HFFc6 (cell line): Measurements from ENCODE around the gene RNASEH2C. TPM values are rescaled to one million over a fixed set of nuclear protein-coding genes. Genes with fewer than 3 reads are reported as not detected.
A peak's percentile ranks its signal among the peaks of the same experiment; 100 is the strongest.
"Not testable (repeated sequence)": the region's sequence is repeated elsewhere in the genome, so short reads cannot be mapped to it uniquely, and the experiment has no call there.

Source experiments
- DNase-seq: peaks from one replicate; pipeline ENCODE4 v3.0.0-alpha.2; 2018
- H3K27ac Mint-ChIP-seq: 2 replicates; pipeline ENCODE4 v1.8.0; 2020; ENCODE audit warnings: mild to moderate bottlenecking, mixed read lengths
- H3K27me3 Mint-ChIP-seq: 2 replicates; pipeline ENCODE4 v1.8.0; 2021; ENCODE audit warnings: mild to moderate bottlenecking, moderate library complexity, mixed read lengths; ENCODE audit not compliant: insufficient read depth
- H3K36me3 Mint-ChIP-seq: 2 replicates; pipeline ENCODE4 v1.8.0; 2021; ENCODE audit warnings: low read depth, mixed read lengths
- H3K4me1 Mint-ChIP-seq: 2 replicates; pipeline ENCODE4 v1.8.0; 2020; ENCODE audit warnings: low read depth, mixed read lengths
- H3K4me3 Mint-ChIP-seq: 2 replicates; pipeline ENCODE4 v1.8.0; 2020; ENCODE audit warnings: mild to moderate bottlenecking, moderate library complexity, mixed read lengths
- H3K9me3 Mint-ChIP-seq: 2 replicates; pipeline ENCODE4 v1.8.0; 2020; ENCODE audit warnings: mild to moderate bottlenecking, mixed read lengths
- total RNA-seq, 6 experiments: library from RNA; stranded (reverse); fragmentation: NEBNext Ultra II Directional; extraction: Animal tissue kit (Norgen Biotek cat#: 25700); gene quantifications; 2 replicates in 1 of 6; 3 replicates in 5 of 6; pipeline ENCODE4 v1.2.3, GENCODE V29; 2021
- TF ChIP-seq, protein P1 (sequence below): fragments of 200-600 bp; sonication (generic); IDR thresholded peaks from 2 replicates; pipeline ENCODE4 v1.5.0; 2021; ENCODE audit warnings: antibody characterized with exemption, mild to moderate bottlenecking

RNASEH2C gene
- total RNA-seq, 6 experiments from 2014 or later = 54.0 to 85.6 (median 61.4) TPM

- TF ChIP-seq, protein P1, sequence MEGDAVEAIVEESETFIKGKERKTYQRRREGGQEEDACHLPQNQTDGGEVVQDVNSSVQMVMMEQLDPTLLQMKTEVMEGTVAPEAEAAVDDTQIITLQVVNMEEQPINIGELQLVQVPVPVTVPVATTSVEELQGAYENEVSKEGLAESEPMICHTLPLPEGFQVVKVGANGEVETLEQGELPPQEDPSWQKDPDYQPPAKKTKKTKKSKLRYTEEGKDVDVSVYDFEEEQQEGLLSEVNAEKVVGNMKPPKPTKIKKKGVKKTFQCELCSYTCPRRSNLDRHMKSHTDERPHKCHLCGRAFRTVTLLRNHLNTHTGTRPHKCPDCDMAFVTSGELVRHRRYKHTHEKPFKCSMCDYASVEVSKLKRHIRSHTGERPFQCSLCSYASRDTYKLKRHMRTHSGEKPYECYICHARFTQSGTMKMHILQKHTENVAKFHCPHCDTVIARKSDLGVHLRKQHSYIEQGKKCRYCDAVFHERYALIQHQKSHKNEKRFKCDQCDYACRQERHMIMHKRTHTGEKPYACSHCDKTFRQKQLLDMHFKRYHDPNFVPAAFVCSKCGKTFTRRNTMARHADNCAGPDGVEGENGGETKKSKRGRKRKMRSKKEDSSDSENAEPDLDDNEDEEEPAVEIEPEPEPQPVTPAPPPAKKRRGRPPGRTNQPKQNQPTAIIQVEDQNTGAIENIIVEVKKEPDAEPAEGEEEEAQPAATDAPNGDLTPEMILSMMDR = peak; percentile 83
- not testable (repeated sequence) for H3K9me3 Mint-ChIP-seq, H3K36me3 Mint-ChIP-seq, H3K4me3 Mint-ChIP-seq, H3K27ac Mint-ChIP-seq
- H3K4me1 Mint-ChIP-seq = peaks cover 11% of the 10 kb centered on the region
- H3K27me3 Mint-ChIP-seq = peaks cover 16% of the 10 kb centered on the region
- DNase-seq = peak; percentile 61
These were observed 14.3 kb downstream of the RNASEH2C start for GRCh38 chr11:65706303-65706763.

DNA sequence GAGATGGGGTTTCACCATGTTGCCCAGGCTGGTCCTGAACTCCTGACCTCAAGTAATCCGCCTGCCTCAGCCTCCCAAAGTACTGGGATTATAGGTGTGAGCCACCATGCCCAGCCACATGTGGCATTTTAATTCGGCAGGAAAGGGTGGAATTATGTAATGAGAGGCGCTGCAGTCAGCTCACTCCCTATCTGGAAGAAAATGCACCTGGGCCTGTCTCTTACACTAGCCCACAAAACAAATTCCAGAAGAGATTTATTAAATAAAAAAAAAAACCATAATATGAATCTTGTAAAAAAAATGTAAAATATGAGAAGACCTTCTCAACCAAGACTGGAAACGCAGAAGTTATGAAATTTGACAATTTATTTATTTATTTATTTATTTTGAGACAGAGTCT lies 16.8 kb downstream of the RNASEH2C start:
- Mint-ChIP-seq H3K27me3 (peaks cover 27% of the 10 kb centered on the region), H3K36me3 (no peaks in the 10 kb centered on the region), H3K27ac (no peak overlapping the region), H3K4me1 (no peaks in the 10 kb centered on the region), H3K4me3 (no peak overlapping the region), H3K9me3 (no peaks in the 10 kb centered on the region)
- TF ChIP-seq, protein P1 = no peak
- no peak for DNase-seq

DNA sequence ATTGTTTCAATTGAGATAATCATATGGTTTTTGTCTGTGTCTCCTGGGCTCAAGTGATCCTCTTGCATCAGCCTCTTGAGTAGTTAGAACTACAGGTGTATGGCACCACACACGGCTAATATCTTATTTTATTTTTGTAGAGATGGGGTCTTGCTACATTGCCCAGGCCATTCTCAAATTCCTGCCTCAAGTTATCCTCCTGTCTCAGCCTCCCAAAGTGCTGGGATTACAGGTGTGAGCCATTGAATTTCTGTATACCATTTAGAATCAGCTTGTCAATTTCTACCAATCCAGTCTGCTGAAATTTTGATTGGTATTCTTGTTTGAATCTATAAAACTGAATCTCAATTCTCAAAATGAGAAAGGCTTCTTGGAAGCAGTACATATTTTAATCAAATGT lies 18.9 kb downstream of the RNASEH2C start:
- Mint-ChIP-seq H3K27me3 (peaks cover 33% of the 10 kb centered on the region), H3K27ac (no peak overlapping the region), H3K4me3 (no peak overlapping the region), H3K36me3 (no peaks in the 10 kb centered on the region), H3K4me1 (no peaks in the 10 kb centered on the region), H3K9me3 (no peaks in the 10 kb centered on the region)
- TF ChIP-seq, protein P1 = no peak
- no peak for DNase-seq

DNA sequence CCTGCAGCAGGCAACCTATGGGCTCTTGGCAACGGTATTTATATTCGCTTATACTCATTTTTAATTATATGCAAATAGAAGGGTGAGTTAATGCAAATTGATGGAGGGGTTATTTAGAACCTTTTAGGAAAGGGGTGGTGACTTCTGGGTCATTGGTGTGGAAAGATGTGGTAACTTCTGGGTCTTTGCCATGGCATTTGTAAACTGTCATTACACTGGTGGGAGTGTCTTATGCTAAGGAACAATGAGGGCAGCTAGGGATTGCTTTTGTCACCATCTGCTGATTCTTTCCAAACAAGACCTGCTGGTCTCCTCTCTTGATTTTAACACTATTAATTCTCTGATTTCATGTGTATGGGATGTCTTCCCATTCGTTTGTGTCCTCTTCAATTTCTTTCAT lies 20.2 kb downstream of the RNASEH2C start:
- no peak for DNase-seq
- TF ChIP-seq, protein P1 = no peak
- Mint-ChIP-seq H3K27me3 (peaks cover 33% of the 10 kb centered on the region), H3K9me3 (no peaks in the 10 kb centered on the region), H3K4me1 (no peaks in the 10 kb centered on the region), H3K36me3 (no peaks in the 10 kb centered on the region), H3K27ac (no peak overlapping the region), H3K4me3 (no peak overlapping the region)

DNA sequence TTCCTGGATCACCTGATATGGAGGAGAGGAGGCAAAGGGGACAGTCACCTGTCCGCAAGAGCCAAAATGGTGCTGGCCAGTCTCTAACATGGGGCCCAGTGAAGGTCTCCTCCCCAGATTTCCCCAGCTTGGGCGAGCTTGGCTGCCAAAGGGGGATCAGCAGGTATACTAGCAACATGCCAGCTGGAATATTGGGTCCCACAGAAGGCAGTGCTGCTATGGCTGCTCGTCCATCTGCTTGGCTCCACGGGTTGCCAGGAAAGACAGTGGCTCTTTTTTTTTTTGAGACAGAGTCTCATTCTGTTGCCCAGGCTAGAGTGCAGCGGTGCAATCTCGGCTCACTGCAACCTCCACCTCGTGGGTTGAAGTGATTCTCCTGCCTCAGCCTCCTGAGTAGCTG lies 21.3 kb downstream of the RNASEH2C start:
- Mint-ChIP-seq H3K4me1 (no peaks in the 10 kb centered on the region), H3K27me3 (peaks cover 35% of the 10 kb centered on the region), H3K4me3 (no peak overlapping the region), H3K9me3 (no peaks in the 10 kb centered on the region), H3K36me3 (no peaks in the 10 kb centered on the region), H3K27ac (no peak overlapping the region)
- TF ChIP-seq, protein P1 = no peak
- no peak for DNase-seq

- DNase-seq = no peak
- Mint-ChIP-seq H3K27ac (no peak overlapping the region), H3K36me3 (no peaks in the 10 kb centered on the region), H3K4me3 (no peak overlapping the region), H3K9me3 (no peaks in the 10 kb centered on the region), H3K4me1 (no peaks in the 10 kb centered on the region), H3K27me3 (peaks cover 36% of the 10 kb centered on the region)
- TF ChIP-seq, protein P1 = no peak
These were observed 22.4 kb downstream of the RNASEH2C start for GRCh38 chr11:65698205-65698604.
